K562 (cell line): ENCODE data around the gene HOXA11. TPM values are rescaled to one million over a fixed set of nuclear protein-coding genes. Genes with fewer than 3 reads are reported as not detected.

ENCODE experiments used
- ATAC-seq: fragments of 200-7000 bp; cut with Tn5 transposase; 3 replicates; pipeline ENCODE4 v1.9.1; 2020; ENCODE audit warnings: moderate library complexity
- BruUV-seq: library from RNA; stranded (reverse); fragments of 400-500 nt; replicated peaks from 2 replicates; lab custom pipeline; 2021; lab: Mats Ljungman, UMichigan
- CTCF ChIA-PET: fragments of 300-600 bp; formaldehyde crosslinking; extraction: SDS; loops from one replicate; lab custom pipeline; 2021; ENCODE audit warnings: low intra/inter-chr PET ratio; lab: Yijun Ruan, JAX
- POLR2A ChIA-PET: fragments of 300-600, 350-650 bp; sonication (Branson Sonifier 250); formaldehyde crosslinking; extraction: SDS; loops from one replicate; lab custom pipeline; 2021; ENCODE audit warnings: antibody characterized with exemption, inconsistent platforms; lab: Yijun Ruan, JAX
- DNase-seq, 4 experiments: peaks; one replicate each; pipeline versions ENCODE4 v3.0.0 to v3.0.0-alpha.2; 2011 to 2018; ENCODE audit warnings: low spot score in 3 of 4, mixed read lengths in 3 of 4; ENCODE audit errors: extremely low read depth in 1 of 4
- FAIRE-seq: peaks from 2 replicates; lab custom pipeline; 2011; peaks lifted over from hg19 to GRCh38; lab: Jason Lieb, UNC
- H2AFZ ChIP-seq: 2 replicates; pipeline ENCODE4 v1.6.0; 2011; ENCODE audit warnings: low read depth, low read length, control low read depth, inconsistent platforms
- H3K27ac ChIP-seq: fragments of 200-600 bp; 3 replicates; pipeline ENCODE4 v1.8.0; 2011; ENCODE audit warnings: low read depth, mild to moderate bottlenecking, control low read depth, inconsistent platforms, low read length, moderate library complexity, mixed read lengths; ENCODE audit errors: extremely low read depth
- H3K27me3 ChIP-seq, 2 experiments: fragments of 300-600 bp in 1 of 2; 2 replicates in 1 of 2; 3 replicates in 1 of 2; pipeline versions ENCODE4 v1.6.0 to v1.8.0; 2011; ENCODE audit warnings: inconsistent platforms in 2 of 2, low read length in 2 of 2, mild to moderate bottlenecking in 1 of 2, mixed read lengths in 1 of 2, moderate library complexity in 1 of 2; ENCODE audit not compliant: control insufficient read depth in 2 of 2, insufficient read depth in 2 of 2
- H3K36me3 ChIP-seq: fragments of 300-600 bp; 3 replicates; pipeline ENCODE4 v1.8.0; 2011; ENCODE audit warnings: mild to moderate bottlenecking, low read length, inconsistent platforms; ENCODE audit not compliant: control insufficient read depth, insufficient read depth
- H3K4me1 ChIP-seq, 2 experiments: fragments of 200-600 bp in 1 of 2; replicated peaks in 1 of 2; 2 replicates in 1 of 2; 3 replicates in 1 of 2; pipeline versions ENCODE4 v1.5.1 to v1.8.0; 2011; ENCODE audit warnings: inconsistent platforms in 2 of 2, low read length in 2 of 2, mild to moderate bottlenecking in 1 of 2, mixed read lengths in 1 of 2, moderate library complexity in 1 of 2; ENCODE audit not compliant: control insufficient read depth in 2 of 2, insufficient read depth in 2 of 2
- H3K4me2 ChIP-seq: 2 replicates; pipeline ENCODE4 v1.6.1; 2011; ENCODE audit warnings: low read length, control low read depth, inconsistent platforms, mixed read lengths; ENCODE audit not compliant: insufficient read depth
- H3K4me3 ChIP-seq: fragments of 200-600 bp; sonication (generic), shearing (Covaris generic); 2 replicates; pipeline ENCODE4 v1.5.1; 2016; ENCODE audit warnings: control low read depth, inconsistent platforms
- H3K79me2 ChIP-seq: fragments of 200-600 bp; 3 replicates; pipeline ENCODE4 v1.8.0; 2011; ENCODE audit warnings: low read length, inconsistent platforms; ENCODE audit not compliant: control insufficient read depth, insufficient read depth
- H3K9ac ChIP-seq, 2 experiments: 2 replicates each; pipeline versions ENCODE4 v1.6.0 to v1.6.1; 2011; ENCODE audit warnings: low read depth in 2 of 2, low read length in 2 of 2, control low read depth in 1 of 2, inconsistent platforms in 1 of 2, mild to moderate bottlenecking in 1 of 2, mixed read lengths in 1 of 2; ENCODE audit not compliant: insufficient read depth in 1 of 2
- H3K9me1 ChIP-seq: one replicate; pipeline ENCODE4 v1.6.0; 2011; ENCODE audit warnings: inconsistent platforms, mild to moderate bottlenecking, low read length, moderate library complexity; ENCODE audit not compliant: control insufficient read depth, insufficient read depth
- H3K9me3 ChIP-seq: replicated peaks from 2 replicates; pipeline ENCODE4 v1.5.1; 2011; ENCODE audit warnings: low read depth, low read length, inconsistent platforms; ENCODE audit not compliant: control insufficient read depth, insufficient read depth
- H4K20me1 ChIP-seq: replicated peaks from 2 replicates; pipeline ENCODE4 v1.6.1; 2011; ENCODE audit warnings: low read length, inconsistent platforms, mixed read lengths; ENCODE audit not compliant: control insufficient read depth, insufficient read depth
- ATF1 ChIP-seq, 2 experiments: fragments of 450-650 bp in 1 of 2; IDR thresholded peaks; 2 replicates each; pipeline ENCODE4 v1.6.1; 2016; ENCODE audit warnings: missing compliant biosample characterization in 1 of 2, missing genetic modification characterization in 1 of 2
- FOXK2 ChIP-seq, 2 experiments: fragments of 450-650 bp; IDR thresholded peaks in 1 of 2; conservative IDR thresholded peaks in 1 of 2; 2 replicates each; pipeline ENCODE4 v1.6.1; 2016; ENCODE audit warnings: low read depth in 2 of 2, mild to moderate bottlenecking in 1 of 2
- LARP7 ChIP-seq: fragments of 450-650 bp; IDR thresholded peaks from 2 replicates; pipeline ENCODE4 v1.6.1; 2016
- PML ChIP-seq: IDR thresholded peaks from 2 replicates; pipeline ENCODE4 v1.6.1; 2012; ENCODE audit warnings: low read length, inconsistent platforms
- POLR3A ChIP-seq: IDR thresholded peaks from 2 replicates; pipeline ENCODE4 v1.6.1; 2011; ENCODE audit warnings: borderline replicate concordance, mild to moderate bottlenecking, moderate library complexity; ENCODE audit not compliant: insufficient read length, insufficient read depth; ENCODE audit errors: extremely low read depth
- POU5F1 ChIP-seq: fragments of 150-350 bp; IDR thresholded peaks from 2 replicates; pipeline ENCODE4 v1.6.1; 2014; ENCODE audit warnings: borderline replicate concordance, low read length, low read depth, mild to moderate bottlenecking; ENCODE audit not compliant: partially characterized antibody
- PRPF4 ChIP-seq: fragments of 200-400 bp; formaldehyde crosslinking; IDR thresholded peaks from one replicate; pipeline ENCODE4 v1.6.1; 2017; ENCODE audit warnings: low read length, low read depth, mild to moderate bottlenecking; ENCODE audit not compliant: insufficient read depth, poor library complexity, severe bottlenecking
- STAT5B ChIP-seq: fragments of 250-450 bp; sonication (Bioruptor Pico); IDR thresholded peaks from 2 replicates; pipeline ENCODE4 v1.8.0; 2021; ENCODE audit warnings: mild to moderate bottlenecking, inconsistent platforms
- SUPT5H ChIP-seq: fragments of 450-650 bp; IDR thresholded peaks from 2 replicates; pipeline ENCODE4 v1.6.1; 2016
- XRCC3 ChIP-seq: fragments of 450-650 bp; IDR thresholded peaks from 2 replicates; pipeline ENCODE4 v1.6.1; 2017; ENCODE audit warnings: mild to moderate bottlenecking, moderate library complexity
- ZEB2 ChIP-seq: fragments of 450-650 bp; IDR thresholded peaks from 2 replicates; pipeline ENCODE4 v1.6.1; 2016
- ZNF79 ChIP-seq: fragments of 250-450 bp; sonication (Bioruptor Pico); IDR thresholded peaks from 2 replicates; pipeline ENCODE4 v1.4.0; 2020; ENCODE audit warnings: low read depth, mild to moderate bottlenecking, moderate library complexity
- WGBS: fragments of 100-300 bp; shearing (Covaris generic); methylation state at CpG from one replicate; pipeline ENCODE4 v1.1.6; 2016; ENCODE audit warnings: low coverage, mixed read lengths; ENCODE audit not compliant: insufficient coverage; ENCODE audit errors: missing lambda C conversion rate; 5-methylcytosine and 5-hydroxymethylcytosine counted together
- in situ Hi-C: fragments of 300-500 bp; cut with MboI; formaldehyde crosslinking; loops from 4 replicates; pipeline ENCODE4 v1.15.0; 2018; ENCODE audit warnings: inconsistent platforms, mixed read lengths
- intact Hi-C: fragments of 100-400 bp; cut with micrococcal nuclease; formaldehyde crosslinking; loops from 2 replicates; pipeline ENCODE4 v1.14.2; 2022
- polyA plus RNA-seq, 8 experiments: library from polyadenylated mRNA; depleted of rRNA in 4 of 8; stranded (reverse) in 5 of 8; unstranded in 3 of 8; fragments of >200 nt; fragmentation: Nextera tagmentation in 2 of 8; fragmentation: Illumina TruSeq in 1 of 8; extraction: Ambion mirVana in 2 of 8; extraction: Trizol in 1 of 8; gene quantifications; 2 replicates each; pipeline versions ENCODE4 v1.2.1 to v1.2.3, GENCODE V29; 2011 to 2014; ENCODE audit warnings: inconsistent platforms in 1 of 8, missing spikeins in 1 of 8
- total RNA-seq, 7 experiments: library from RNA; depleted of rRNA in 6 of 7; stranded (reverse); fragments of >200 nt in 6 of 7; fragmentation: Illumina TruSeq in 2 of 7; extraction: Trizol in 2 of 7; gene quantifications; 2 replicates each; pipeline versions ENCODE4 v1.2.1 to v1.2.3, GENCODE V29; 2011 to 2021; ENCODE audit warnings: low replicate concordance in 1 of 7
- TF ChIP-seq, protein P1 (sequence below): sonication (generic); formaldehyde crosslinking; IDR thresholded peaks from 2 replicates; pipeline ENCODE4 v1.8.1; 2023; ENCODE audit warnings: mild to moderate bottlenecking, missing genetic modification reagents

The HOXA11 gene
- total and polyA plus RNA-seq, 9 of the 15 experiments (the other 6 are each of a cell fraction or from before 2014, with no cell fraction given): not detected

DNA sequence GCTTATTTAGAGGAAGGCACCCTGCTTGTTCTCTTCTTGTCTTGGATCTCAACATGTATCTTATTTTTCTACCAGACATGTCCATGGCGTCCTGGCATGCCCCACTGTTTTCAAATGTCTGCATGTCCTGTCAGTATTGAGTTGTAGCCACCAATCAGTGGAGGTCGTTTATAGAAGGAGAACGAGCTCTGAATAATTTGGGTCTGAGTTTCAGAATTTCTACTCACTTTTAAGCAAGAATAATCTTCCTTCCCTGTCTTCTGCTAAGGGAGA is 17.8 kb upstream of the HOXA11 start:
- ATAC-seq: no peak
- BruUV-seq: no TSS peak
- POLR2A ChIA-PET: interaction anchor here (0.6 kb wide), 1 partner anchor 1946 kb away, joined by 3 read pairs; no protein-coding TSS in a partner anchor
- H3K27ac ChIP-seq: no peak overlapping the region
- 0 out of 2 replicates have a peak, but pooled peaks cover 8% of the 10 kb centered on the region for H4K20me1 ChIP-seq
- no peak overlapping the region for H3K4me2 ChIP-seq
- intact Hi-C loops: no loop called here
- no peaks in the 10 kb centered on the region for H3K36me3 ChIP-seq
- peaks cover 0 to 17% of the 10 kb centered on the region in 2 experiments; a peak in 2 of 5 replicates for H3K4me1 ChIP-seq
- no peak for TF ChIP-seq PRPF4
- no peak for TF ChIP-seq XRCC3
- TF ChIP-seq LARP7: no peak
- TF ChIP-seq SUPT5H: no peak
- no peak for TF ChIP-seq POU5F1
- TF ChIP-seq ZNF79 (CRISPR knock-in tag): no peak
- no peak for TF ChIP-seq FOXK2 (conservative IDR thresholded peaks at IDR 0.05 in 1 of 2, IDR thresholded peaks at IDR 0.05 in 1 of 2; ENCODE audit: low read depth in 2 of 2)
- TF ChIP-seq PML: no peak
- TF ChIP-seq, protein P1, sequence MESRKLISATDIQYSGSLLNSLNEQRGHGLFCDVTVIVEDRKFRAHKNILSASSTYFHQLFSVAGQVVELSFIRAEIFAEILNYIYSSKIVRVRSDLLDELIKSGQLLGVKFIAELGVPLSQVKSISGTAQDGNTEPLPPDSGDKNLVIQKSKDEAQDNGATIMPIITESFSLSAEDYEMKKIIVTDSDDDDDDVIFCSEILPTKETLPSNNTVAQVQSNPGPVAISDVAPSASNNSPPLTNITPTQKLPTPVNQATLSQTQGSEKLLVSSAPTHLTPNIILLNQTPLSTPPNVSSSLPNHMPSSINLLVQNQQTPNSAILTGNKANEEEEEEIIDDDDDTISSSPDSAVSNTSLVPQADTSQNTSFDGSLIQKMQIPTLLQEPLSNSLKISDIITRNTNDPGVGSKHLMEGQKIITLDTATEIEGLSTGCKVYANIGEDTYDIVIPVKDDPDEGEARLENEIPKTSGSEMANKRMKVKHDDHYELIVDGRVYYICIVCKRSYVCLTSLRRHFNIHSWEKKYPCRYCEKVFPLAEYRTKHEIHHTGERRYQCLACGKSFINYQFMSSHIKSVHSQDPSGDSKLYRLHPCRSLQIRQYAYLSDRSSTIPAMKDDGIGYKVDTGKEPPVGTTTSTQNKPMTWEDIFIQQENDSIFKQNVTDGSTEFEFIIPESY: no peak
- TF ChIP-seq STAT5B (CRISPR knock-in tag): no peak
- no peak for TF ChIP-seq ATF1 (CRISPR knock-in tag; IDR thresholded peaks at IDR 0.05)
- no peak for TF ChIP-seq ATF1 (tag; IDR thresholded peaks at IDR 0.05)
- no peak for TF ChIP-seq ZEB2
- TF ChIP-seq POLR3A: no peak
- TF ChIP-seq, all 486 proteins: peak for 0
- Histone ChIP-seq H3K9ac (no peak overlapping the region), H3K9me1 (no peaks in the 10 kb centered on the region), H3K79me2 (no peaks in the 10 kb centered on the region), H3K9me3 (no peaks in the 10 kb centered on the region), H2AFZ (no peak overlapping the region), H3K4me3 (no peak overlapping the region), H3K27me3 (peaks cover 48 to 72% of the 10 kb centered on the region in 2 experiments)
- DNase-seq (no peak), FAIRE-seq (no peak)
- WGBS: 0% methylated on average over 3 of the region's 3 CpGs
- CTCF ChIA-PET: no interaction called here
- in situ Hi-C loops: loop anchor here (5.0 to 10.0 kb wide), 4 partner anchors 372 to 815 kb away; no protein-coding TSS in a partner anchor
